Endothelial cell of hepatic sinusoid (primary cell): Measurements from ENCODE around the gene SLC25A2.
"Not testable (repeated sequence)": the region's sequence is repeated elsewhere in the genome, so short reads cannot be mapped to it uniquely, and the experiment has no call there.

Experiments
- in situ Hi-C: cut with HindIII; loops from 2 replicates; pipeline ENCODE4 v1.10.0; 2017; ENCODE audit warnings: low sequenced_read_pairs

SLC25A2 gene

GRCh38 chr5:141319202-141319601 is 15.4 kb upstream of the SLC25A2 start:
- in situ Hi-C loops = no loop called here

GRCh38 chr5:141316963-141317362 is 13.1 kb upstream of the SLC25A2 start:
- in situ Hi-C loops = not testable (repeated sequence)

- in situ Hi-C loops = no loop called here
Observed at GRCh38 chr5:141313711-141314110, 9.9 kb upstream of the SLC25A2 start.

DNA sequence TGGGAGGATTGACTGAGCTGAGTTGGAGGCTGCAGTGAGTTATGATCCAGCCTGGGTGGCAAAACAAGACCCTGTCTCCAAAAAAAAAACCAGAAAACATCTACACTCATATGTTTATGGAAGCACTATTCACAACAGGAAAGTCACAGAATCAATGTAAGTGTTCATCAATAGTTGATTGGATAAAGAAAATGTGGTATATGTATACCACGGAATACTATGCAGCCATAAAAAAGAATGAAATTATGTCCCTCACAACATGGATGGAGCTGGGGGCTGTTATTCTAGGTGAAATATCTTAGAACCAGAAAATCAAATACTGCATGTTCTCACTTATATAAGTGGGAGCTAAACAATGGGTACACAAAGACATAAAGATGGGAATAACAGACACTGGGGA is 2.8 kb upstream of the SLC25A2 start:
- in situ Hi-C loops = no loop called here

DNA sequence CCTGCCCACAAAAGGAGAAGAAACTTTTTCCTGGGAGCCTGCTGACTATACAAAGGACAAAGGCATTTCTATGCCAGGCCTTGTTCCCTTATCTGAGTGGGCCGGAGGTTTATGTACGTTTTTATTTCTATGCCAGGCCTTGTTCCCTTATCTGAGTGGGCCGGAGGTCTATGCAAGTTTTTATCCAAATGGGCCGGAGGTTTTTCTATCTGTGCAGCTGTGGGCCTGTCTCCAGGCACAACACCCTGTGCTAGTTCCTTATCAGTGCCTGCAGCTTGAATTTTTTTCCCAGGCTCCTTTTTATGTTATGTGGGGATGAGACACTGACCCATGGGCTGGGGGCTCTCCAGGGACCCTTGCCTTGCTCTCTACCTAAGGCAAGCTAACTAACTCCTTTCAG is 5.5 kb downstream of the SLC25A2 start:
- in situ Hi-C loops = no loop called here

DNA sequence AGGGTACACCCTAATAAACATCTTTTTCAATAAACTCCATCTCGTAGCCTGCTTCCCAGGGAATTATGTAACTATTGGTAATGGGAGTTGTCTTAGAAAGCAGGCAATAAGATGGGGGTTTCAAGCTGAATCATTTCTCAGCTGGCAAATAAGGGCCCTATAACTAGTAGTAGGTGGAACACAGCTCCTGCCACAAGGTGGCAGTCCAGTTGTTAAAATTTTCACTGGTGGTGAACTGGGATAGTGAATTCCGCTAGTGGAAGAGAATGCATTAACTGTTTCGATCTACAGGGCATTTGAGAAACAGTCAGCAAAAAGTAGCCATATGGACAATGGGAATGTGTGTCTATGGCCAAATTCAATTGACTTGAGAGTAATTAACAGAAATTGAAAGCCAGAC is 30.9 kb downstream of the SLC25A2 start:
- in situ Hi-C loops = no loop called here

DNA sequence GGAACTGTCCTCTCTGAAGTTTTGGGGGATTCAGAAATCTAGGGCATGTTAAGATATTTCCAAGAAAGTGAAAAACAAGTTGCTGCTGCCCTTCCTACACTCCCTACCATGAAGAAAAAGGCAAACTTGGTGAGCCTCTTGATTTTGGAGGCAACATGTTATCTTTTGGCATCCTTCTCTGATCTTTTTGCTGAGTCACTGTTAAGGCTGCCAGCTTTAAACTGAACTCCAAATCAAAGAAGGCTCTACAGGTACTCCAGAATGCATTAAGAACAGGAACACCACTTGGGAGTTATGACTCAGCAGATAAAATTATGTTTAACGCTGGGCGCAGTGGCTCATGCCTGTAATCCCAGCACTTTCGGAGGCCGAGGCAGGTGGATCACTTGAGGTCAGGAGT is 34.7 kb downstream of the SLC25A2 start:
- in situ Hi-C loops = no loop called here

DNA sequence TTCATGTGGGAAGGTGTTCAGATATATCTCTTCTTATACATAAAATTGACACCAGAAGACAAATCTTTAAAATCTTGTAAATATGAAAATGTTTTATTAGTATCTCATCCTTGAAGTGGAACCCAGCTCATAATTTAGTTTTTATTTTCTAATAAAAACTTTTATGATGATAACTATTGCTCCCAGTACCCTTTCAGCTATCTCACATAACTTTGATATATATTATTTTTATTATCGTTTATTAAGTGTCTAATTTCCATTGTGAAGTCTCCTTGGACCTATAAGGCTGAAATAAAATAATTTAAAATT is 42.7 kb downstream of the SLC25A2 start:
- in situ Hi-C loops = no loop called here

- in situ Hi-C loops = no loop called here
Observed at GRCh38 chr5:141260458-141261237, 43.2 kb downstream of the SLC25A2 start.

GRCh38 chr5:141258948-141259347 is 44.9 kb downstream of the SLC25A2 start:
- in situ Hi-C loops = no loop called here

GRCh38 chr5:141258464-141258863 is 45.4 kb downstream of the SLC25A2 start:
- in situ Hi-C loops = no loop called here
